GM19468 (cell line): ENCODE results near the gene MTNR1B.

Source experiments
- ATAC-seq: cut with Tn5 transposase; IDR thresholded peaks from one replicate; pipeline ENCODE4 v1.9.1; 2021; ENCODE audit warnings: mild to moderate bottlenecking, moderate library complexity, moderate number of reproducible peaks; ENCODE audit not compliant: unreplicated experiment; ENCODE audit errors: extremely low read depth

Gene MTNR1B

DNA sequence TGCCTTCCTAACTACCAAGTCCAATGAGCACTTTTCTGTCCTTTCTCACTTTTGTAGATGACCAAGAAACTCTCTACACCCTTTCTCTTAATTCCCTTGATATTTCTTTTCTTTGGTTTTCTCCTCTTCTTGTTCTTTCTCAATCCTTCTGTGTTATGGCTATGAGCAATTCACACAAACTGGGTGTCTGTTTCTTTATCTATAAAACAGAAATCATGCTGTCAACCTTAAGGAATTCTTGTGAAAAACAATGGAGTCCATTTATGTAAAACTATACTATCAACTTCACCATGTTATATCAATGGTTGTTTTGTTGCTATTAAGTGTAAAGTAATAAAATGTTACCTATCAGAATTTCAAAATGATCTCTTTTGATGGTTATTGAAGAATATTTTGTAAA lies 7.2 kb downstream of the MTNR1B start:
- ATAC-seq, result no peak

DNA sequence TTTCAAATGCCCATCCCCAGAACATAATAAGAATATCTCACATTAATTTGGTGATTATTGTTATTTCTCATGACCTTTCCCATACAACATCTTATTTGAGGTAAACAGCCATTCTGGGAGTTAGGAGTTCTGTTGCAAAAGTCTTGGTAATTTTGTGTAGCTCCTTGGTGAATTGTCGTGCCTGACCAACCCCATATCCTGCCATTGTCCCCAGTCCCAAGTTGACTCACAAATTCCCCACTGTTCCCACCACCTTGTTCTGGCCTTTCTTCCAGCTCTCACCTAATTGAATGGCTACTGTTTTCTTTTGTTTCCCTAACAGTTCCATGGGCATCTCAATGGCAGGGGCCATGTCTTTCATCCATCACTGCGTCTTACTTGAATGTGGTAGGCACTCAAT lies 8.0 kb downstream of the MTNR1B start:
- ATAC-seq, result no peak

DNA sequence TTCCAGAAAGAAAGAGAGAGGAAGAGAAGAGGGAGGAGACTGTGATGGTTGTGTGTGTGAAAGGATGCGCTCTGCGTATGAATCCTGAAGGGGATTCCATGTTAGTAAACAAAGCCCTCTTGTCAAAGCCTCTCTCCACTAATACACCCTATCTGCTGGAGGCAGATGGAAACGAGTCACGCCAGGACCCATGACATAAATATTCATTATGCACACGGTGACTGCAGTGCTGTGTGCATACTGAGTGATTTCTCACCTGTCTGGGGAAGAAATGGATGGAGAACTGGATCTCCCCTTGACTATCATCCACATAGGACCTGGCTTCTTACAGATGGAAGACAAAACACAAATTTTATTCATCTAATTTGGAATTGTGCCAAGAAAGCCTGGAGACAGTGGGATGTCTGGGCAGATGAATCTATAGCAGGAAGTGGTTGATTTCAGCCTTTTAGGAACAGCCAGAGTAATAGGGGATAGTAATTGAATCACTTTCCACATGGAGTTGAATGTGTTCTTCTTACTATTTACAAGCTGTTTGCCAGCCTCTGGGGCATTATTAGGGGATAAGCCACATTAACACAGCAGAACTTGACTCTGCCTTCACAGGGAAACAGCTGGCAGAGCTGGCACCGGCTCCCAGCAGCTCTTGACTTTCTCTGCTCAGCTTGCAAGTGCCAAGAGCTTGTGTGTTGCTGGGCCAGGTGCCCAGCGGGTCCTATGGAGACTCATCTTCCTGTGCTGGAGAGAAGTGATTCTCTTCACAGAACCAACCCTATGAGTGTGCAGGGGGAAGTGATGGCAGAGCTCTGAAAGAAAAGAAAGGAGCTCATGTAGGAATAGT lies 9.0 kb downstream of the MTNR1B start:
- no peak for ATAC-seq

DNA sequence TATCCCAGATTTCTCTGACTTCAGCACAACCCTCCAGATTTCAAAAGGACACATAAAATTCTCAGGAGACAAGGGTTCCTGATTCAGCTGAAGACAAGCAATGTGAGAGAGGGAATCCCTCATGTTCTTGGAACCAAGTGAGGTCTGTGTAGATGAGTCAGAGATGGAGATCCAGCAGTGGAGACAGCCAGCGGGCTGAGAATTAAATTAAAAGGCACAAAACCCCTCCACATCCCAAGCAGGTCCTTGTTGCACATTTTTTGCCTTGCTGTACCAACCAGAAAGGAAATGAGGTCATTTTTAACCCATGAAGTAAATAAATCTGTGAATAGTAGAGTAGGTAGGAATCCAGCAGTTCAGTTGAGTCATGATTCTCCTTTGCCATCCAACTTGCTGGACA lies 9.7 kb downstream of the MTNR1B start:
- ATAC-seq, result no peak

DNA sequence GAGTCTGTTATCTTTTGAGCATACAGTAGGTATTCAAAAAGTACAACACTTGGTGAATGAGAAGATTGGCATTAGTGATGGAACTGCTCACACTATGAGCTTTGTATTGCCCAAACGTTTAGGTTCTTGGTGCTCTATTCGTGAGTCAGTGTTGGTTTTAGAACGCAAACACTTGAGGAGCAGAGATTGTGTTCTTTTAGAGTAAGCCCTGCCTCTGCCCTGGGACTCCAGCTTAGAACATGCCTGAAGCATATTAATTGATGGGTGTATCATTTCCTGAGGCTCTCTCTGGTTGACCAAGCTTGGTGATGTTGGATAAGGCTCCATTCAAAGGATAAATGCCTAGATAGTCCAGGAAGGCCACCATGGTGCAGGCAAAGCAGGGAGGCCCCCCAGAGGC lies 10.9 kb downstream of the MTNR1B start:
- ATAC-seq, result no peak

DNA sequence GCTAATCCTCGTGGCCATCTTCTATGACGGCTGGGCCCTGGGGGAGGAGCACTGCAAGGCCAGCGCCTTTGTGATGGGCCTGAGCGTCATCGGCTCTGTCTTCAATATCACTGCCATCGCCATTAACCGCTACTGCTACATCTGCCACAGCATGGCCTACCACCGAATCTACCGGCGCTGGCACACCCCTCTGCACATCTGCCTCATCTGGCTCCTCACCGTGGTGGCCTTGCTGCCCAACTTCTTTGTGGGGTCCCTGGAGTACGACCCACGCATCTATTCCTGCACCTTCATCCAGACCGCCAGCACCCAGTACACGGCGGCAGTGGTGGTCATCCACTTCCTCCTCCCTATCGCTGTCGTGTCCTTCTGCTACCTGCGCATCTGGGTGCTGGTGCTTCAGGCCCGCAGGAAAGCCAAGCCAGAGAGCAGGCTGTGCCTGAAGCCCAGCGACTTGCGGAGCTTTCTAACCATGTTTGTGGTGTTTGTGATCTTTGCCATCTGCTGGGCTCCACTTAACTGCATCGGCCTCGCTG lies 12.1 kb downstream of the MTNR1B start:
- ATAC-seq, result no peak

DNA sequence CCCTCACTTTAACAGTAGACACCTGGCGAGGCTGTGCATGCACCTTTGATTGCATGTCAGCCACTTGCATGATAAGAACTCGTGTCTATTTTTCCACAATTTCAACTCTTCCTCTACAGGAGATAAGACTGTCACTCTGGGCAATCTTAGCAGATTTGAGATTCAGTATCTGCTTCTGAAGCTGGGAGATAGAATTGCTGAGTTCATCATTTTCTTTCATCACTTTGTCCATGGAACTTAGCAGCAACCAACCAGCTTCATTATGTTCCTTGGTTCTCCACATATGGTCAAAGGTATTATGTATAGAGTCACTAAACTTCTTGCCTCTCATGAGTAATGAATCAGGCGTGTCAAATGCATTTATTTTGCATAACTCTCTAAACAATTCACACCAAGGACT lies 17.1 kb downstream of the MTNR1B start:
- no peak for ATAC-seq

DNA sequence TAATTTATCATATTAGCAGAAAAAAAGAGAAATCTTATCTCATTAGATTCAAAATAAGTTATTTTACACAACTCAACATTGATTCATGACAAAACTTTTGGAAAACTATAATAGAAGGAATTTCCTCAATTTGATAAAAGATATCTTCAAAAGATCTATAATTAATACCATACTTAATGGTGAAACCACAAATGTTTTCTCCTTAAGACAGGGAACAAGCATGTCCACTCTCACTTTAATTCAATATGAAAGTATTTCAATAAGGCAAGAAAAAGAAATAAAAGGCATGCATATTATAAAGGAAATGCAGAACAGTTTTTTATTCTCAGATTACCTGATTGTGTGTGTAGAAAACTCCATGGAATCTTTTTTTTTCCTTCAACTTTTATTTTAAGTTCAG lies 23.6 kb downstream of the MTNR1B start:
- no peak for ATAC-seq

DNA sequence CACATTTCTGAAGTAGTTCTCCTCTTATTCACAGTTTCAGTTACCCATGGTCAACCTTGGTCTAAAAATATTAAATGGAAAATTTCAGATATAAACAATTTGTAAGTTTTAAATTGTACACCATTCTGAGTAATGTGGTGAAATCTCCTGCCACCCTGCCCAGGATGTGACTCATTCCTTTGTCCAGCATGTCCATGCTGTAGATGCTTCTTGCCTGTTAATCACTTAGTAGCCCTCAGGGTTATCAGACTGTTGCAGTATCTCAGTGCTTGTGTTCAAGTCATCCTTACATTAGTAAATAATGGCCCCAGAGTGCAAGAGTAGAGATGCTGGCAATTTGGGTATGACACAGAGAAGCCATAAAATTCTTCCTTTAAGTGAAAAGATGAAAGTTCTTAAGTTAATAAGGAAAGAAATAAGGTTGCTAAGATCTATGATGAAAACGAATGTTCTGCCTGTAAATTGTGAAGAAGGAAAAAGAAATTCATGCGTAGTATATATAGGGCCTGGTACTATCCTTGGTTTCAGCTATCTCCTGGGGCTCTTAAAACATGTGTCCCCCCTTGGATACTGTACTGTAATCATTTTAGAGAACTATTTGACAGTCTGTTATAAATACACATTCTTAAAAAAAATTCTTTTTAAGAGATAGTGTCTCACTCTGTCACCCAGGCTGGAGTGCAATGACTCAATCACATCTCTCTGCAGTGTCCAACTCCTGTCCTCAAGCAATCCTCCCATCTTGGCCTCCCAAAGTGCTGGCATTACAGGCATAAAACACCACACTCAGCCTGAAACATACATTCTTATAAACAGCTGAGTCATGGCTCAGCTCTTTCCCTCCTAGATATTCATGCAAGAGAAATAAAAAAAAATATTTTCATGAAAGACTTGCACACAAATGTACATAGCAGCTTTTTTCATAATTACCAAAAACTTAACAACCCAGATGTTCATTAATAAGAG lies 31.3 kb downstream of the MTNR1B start:
- ATAC-seq, result no peak

DNA sequence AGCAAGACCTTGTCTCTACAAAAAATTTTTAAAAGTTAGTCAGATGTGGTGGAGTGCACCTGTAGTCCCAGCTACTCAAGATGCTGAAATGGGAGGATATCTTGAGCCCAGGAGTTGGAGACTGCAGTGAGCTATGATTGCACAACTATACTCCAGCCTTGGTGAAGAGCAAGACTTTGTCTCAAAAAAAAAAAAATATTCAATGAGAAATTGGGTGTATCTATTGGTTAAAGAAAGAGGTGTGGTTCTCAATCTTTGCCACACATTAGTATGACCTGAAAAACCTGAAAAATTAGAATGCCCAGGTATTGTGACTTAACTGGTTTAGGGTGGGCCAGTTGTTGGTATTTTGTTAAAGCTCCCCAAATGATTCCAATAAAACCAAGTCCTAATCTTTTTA lies 32.4 kb downstream of the MTNR1B start:
- ATAC-seq, result no peak

DNA sequence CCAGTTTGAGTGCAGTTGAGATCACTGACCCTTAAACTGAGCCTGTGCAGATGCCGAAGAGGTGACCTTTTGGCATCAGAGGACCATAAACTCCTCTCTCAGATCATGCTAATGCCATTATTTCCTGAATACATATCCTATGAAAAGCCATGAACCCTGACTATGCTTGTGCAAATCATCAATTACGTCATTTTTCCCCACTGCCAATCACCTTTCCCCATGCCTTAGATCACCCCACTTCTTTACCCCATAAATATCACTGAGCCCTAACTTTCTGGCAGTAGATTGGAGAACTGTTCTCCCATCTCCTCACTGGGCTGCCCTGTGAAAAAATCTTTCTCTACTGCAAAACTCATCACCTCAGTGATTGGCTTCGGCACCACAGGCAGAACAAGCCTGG lies 32.9 kb downstream of the MTNR1B start:
- ATAC-seq, result no peak

DNA sequence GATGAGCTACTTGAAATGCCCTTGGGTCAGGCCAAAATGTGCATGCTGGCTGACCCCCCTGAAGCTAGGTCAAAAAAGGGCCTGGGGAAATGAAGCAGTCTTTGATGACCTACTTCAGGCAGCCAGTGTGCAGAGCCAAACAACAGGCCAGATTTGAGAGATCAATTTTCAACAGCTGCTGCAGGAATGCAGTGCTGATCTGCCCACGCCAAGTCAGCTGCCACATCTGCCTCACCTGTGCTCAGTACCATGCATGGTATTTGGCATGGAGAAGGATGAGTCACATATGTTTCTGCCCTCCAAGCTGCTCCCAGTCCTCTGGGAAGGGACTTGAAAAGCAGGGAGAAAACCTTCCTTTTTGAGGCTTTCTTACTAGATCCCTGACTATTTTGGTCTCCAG lies 35.8 kb downstream of the MTNR1B start:
- ATAC-seq, result no peak

DNA sequence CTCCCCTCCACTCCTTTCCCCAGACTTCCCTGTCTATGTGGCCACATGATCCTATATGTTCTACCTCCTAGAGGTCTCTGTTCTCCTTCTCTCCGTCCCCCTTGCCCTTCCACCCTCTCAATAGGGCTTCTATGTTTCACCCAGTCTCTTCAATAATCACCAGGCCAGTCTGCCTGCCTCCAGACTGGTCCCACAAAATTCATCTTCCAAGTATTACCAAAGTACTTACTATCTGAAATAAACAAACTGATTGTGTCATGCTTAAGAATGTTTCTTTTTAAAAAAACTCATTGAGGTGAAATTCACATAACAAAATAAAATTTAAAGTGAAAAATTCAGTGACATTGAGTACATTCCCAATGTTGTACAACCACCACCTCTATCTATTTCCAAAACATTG lies 44.2 kb downstream of the MTNR1B start:
- no peak for ATAC-seq

DNA sequence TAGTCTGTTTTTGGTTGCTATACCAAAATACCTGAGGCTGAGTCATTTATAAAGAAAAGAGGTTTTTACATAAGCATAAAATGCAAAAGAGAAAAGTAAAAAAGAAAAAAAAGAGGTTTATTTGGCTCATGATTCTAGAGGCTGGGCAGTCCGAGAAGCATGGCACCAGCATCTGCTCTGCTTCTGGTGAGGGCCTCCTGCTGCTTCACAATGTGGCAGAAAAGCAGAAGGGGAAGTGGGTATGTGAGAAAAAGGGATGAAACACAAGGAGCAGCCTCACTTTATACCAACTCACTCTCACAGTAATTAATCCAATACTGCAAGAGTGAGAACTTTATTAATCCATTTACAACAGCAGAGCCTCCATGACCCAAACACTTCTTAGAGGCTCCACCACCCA lies 47.1 kb downstream of the MTNR1B start:
- ATAC-seq, result no peak

DNA sequence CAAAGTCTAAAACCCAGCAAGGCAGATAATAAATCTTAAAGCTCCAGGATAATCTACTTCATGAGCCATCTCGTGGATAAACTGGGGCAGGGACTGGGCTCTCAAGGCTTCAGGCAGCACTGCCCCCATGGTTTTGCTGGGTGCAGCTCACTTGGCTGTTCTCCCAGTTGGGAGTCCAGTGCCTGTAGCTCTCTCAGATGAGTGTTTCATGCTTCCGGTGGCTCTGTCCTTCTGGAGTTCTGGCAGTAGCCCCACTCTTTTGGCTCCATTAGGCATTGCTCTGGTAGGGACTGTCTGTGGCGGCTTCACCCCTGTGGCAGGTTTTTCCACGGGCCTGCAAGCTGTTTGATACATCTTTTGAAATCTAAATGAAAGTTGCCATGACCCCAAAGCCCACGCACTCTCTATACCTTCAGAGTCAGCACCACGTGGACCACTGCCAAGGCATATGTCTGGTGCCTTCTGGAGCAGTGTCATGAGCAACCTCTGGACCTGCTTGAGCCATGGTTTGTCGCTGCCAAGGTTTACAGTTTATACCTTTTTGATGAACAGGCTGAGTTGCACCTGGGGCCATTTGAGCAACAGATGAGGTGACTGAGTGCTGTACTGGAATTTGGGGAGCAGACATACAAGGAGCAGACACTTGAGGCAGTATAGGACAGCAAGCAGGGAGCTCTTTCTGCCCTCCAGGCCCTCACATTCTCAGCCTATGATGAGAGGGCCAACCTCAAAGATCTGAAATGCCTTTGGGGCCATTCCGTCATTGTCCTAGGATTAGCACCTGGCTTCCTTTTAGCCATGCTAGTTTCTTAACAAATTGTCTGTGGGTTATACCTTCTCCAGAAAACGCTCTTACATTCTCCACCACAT lies 48.6 kb downstream of the MTNR1B start:
- no peak for ATAC-seq

DNA sequence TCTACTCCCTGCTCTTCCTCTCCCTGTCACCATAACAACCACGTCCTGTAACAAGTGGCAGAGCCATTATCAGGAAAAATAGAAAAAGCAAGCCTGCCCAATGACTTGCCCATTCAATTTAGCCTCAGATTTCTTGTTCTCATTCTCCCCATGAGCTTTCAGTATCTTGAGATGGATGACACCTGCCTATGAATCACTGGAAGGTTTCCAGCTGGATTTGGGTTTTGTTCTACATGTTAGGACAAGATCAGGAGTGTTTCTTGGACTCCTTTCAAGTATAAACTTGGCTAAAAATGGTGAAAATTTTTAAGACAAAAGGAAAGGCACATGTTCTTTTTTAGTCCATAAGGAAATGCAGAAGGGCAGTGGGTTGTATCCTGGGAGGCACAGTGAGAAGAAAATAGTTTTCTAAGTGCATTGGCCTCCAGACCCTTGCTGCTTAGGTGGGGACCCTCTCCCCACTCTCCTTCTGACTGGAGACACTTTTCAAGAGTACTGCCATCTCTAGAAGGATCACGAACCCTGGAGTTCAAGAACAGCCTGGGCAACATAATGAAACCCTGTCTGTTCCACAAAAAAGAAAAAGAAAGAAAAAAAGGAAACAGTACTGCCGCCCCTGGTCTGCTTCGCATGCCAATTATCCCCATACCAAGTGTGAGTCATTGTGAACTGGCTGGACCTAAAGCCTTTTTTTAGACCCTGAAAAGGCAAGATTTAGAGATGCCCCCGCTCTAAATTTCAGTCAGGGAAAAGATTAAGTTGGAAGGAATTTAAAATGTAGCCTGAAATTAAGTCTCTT lies 51.0 kb downstream of the MTNR1B start:
- no peak for ATAC-seq

DNA sequence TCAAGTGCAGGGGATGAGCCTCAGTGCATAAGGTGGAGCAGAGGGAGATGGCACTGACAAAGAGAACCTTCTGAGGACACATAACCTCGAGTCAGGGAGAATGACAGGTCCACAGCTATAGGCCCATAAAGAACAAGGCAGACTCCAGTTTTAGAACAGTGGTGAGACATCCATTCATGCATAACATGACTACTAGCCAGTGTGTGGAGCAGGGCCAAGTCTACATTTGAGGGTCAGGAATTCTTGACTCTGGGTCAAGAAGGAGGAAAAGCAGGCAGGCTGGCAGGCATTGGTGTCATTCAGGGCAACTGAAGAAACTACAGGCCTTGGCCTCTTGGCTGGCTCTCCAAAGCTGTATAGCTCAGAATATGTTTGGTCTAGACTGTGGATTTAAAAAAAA lies 54.9 kb downstream of the MTNR1B start:
- no peak for ATAC-seq

DNA sequence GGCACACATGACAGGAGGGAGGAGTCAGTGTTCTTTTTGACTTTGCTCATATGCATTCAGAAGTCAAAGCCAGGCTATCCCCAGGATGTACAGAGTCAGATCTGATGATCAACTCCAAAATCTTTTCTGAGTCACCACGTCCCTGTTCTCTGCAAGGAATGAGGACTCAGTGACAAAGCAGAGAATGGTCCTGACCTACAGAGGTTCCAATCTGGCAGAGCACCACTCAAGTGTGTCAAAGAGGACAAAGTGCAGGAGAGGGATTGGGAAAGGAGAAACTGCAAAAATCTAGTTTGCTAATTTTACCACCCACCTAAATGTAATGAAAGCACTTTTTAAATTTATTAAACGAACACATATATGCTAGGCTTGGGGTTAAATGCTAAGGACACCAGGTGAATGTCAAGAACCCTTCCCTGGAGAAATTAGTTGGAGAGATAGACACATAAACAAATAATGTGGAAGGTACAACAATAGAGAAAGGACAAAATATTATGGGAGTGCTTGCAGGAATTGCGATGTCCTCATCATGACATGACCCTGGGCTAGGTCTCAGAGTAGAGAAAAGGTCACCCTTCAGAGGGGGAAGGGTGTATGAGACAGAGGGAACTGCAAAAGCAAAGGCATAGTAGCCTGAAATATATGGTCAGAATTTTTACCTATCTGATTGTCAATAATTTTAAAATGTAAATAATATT lies 56.3 kb downstream of the MTNR1B start:
- no peak for ATAC-seq
